GM19467 (cell line): ENCODE data around the gene RPL13A.

Experiments
- ATAC-seq: cut with Tn5 transposase; IDR thresholded peaks from one replicate; pipeline ENCODE4 v1.9.1; 2021; ENCODE audit warnings: mild to moderate bottlenecking, moderate library complexity; ENCODE audit not compliant: unreplicated experiment

RPL13A gene

DNA sequence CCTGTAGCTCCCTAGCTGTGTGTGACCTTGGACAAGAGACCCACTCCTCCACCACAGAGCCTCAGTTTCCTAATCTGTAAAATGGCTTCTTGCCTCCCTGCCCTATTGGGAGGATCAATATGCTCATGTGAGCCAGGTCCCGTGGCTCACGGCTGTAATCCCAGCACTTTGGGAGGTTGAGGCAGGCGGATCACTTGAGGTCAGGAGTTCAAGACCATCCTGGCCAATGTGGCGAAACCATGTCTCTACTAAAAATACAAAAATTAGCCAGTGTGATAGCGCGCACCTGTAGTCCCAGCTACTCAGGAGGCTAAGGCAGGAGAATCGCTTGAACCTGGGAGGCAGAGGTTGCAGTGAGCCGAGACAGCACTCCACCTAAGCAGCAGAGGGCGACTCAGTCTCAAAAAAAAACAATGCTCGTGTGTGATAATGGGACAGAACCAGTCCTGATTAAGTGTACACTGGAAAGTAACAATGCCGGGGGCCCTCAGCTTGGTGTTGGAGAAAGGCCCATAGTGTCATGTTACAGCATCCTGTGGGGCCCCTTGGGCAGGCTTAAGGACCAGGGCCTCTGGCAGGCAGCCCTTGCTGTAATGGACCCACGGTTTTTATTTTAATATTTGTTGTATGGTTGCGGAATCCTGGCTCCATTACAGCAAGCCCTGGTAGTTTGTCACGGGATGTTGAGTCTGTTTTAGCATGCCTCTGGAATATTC, 15.6 kb downstream of the RPL13A start:
- no peak for ATAC-seq

- ATAC-seq, result no peak
Observed at GRCh38 chr19:49503582-49503962, 16.2 kb downstream of the RPL13A start.

GRCh38 chr19:49506575-49507105, 19.2 kb downstream of the RPL13A start:
- ATAC-seq, result no peak

DNA sequence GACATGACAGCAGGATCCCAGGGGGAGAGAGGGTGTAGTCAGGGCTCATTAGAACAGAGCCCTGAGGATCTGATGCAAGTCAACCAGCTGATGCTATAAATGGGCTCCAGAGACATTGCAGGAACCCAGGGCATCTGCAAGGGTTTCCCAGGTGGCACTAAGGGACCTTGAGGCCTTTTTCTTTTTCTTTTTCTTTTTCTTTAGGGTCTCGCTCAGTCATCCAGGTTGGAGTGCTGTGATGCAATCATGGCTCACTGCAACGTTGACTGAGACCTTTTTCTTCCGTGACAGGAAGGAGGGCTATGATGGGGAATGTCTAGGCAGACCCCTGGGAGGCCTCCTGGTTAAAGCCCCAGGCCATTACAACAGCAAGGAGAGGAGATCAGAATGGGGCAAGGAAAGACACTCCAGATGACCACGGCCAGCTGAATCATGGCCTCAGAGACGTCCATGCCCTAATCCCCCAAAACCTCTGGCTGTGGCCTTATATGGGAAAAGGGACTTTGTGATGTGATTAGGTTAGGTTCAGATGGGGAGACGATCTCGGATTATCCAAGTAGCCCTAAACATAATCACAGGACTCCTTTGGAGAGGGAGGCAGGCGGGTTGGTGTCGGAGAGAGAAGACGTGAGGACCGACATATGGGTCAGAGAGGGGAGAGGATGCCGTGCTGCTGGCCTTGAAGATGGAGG, 20.5 kb downstream of the RPL13A start:
- no peak for ATAC-seq

- no peak for ATAC-seq
Observed at GRCh38 chr19:49512970-49513745, 25.8 kb downstream of the RPL13A start.

- ATAC-seq, result no peak
Observed at GRCh38 chr19:49513746-49514118, 26.3 kb downstream of the RPL13A start.

GRCh38 chr19:49514151-49514550, 26.7 kb downstream of the RPL13A start:
- ATAC-seq, result no peak

DNA sequence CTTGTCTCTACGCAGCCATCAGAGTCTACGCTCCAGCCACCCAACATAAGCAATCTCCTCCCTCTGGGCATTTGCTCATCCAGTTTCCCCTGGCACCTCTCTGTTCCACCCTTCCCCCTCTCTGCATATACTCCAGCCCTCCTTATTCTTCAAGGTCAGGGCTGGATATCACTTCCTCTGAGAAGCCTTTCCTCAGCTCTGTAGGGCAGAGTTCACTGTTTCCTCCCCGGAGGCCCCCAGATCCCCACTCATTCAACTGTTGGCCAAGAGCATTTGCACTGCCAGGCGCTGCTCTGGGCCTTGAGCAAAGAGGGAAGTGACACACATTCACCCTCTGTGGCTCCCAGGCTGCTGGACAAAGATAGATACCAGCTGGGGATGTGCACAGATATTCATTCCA, 28.4 kb downstream of the RPL13A start:
- ATAC-seq, result no peak

DNA sequence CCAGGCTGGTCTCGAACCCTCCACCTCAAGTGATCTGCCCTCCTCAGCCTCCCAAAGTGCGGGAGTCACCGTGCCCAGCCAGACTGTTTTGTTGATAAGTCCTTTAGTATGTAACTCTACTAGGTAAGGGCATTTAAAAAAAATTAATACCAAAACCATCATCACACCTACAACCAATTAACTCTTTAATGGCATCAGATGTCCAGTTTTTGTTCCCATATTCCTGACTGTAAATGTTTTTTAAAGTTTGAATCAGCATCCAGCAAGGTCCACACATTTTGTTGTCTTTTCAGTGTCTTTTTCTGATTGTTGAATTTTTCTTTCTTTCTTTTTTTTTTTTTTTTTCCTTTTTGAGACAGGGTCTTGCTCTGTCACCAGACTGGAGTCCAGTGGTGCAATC, 30.6 kb downstream of the RPL13A start:
- no peak for ATAC-seq

DNA sequence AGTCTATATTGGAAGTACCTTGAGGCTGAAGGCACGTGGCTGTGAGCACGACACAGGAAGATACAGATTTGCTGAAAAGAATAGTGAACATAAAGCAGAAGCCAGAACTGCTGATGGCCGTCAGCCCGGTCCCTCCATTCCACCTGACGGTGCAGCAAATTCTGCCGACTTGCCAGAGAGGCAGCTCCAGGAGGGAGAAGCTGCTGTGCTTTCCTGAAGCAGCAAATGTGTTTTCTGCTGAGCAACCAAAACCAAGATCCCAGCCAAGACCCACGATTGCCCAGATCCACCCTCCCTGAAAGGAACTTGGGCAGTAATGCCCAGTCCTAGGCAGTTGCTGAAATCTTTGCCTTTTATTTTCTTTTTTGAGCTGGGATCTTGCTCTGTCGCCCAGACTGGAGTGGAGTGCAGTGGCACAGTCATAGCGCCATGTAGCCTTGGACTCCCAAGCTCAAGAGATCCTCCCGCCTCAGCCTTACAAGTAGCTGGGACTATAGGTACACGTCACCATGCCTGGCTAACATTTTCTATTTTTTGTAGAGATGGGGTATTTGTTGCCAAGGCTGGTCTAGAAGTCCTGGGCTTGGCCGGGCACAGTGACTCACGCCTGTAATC, 33.4 kb downstream of the RPL13A start:
- ATAC-seq, result no peak

DNA sequence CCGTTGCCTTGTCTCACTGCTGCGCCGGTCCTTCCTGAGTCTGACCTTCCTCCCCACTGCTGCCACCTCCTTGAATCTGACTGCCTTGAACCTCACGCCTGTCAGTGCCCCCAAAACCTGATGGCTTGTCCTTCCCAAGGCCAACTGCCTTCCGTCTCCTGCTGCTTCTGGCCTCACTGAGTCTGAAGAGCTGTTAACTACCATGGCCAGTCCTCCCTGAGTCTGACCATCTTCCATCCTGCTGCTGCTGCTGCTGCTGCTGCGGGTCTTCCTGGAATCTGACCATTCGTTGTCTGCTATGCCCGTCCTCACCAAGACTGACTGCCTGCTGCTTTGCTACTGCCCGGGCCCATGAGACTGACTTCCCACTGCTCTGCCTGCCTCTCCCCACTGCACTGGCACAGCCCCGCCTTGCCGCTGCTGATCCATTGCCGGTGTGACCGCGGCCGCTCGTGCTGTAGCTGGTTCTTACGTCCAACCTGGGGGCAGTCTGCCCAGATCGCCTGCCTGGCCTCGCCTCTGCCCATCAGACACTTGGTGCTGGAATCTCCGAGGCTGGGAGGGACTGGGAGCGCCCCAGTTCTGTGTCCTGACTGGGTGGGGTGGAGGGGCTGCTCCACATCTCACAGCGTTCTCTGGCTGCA, 37.5 kb downstream of the RPL13A start:
- ATAC-seq, result no peak

- no peak for ATAC-seq
Observed at GRCh38 chr19:49528211-49528771, 40.9 kb downstream of the RPL13A start.

DNA sequence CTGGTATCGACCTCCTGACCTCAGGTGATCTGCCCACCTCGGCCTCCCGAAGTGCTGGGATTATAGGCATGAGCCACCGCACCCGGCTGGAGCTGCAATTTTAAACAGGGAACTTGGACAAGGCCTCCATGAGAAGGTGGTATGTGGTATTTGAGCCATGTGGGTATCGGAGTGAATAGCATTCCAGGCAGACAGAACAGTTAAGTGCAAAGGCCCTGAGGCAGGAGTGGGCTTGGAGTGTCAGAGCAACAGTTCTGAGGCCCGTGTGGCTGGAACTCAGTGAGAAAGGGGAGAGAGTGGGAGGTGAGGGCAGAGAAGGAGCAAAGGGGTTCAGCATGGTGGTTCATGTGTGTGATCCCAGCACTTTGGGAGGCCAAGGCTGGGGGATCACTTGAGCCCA, 43.3 kb downstream of the RPL13A start:
- ATAC-seq, result no peak

- ATAC-seq, result peak; percentile 53
Observed at GRCh38 chr19:49533551-49534488, 46.4 kb downstream of the RPL13A start.

- no peak for ATAC-seq
Observed at GRCh38 chr19:49534632-49535385, 47.4 kb downstream of the RPL13A start.

GRCh38 chr19:49536921-49537462, 49.6 kb downstream of the RPL13A start:
- no peak for ATAC-seq

GRCh38 chr19:49538643-49539042, 51.2 kb downstream of the RPL13A start:
- no peak for ATAC-seq

GRCh38 chr19:49539192-49539952, 52.0 kb downstream of the RPL13A start:
- no peak for ATAC-seq
